GM11168 (cell line): ENCODE results near the gene MYT1.

ENCODE experiments used
- in situ Hi-C: fragments of 300-500 bp; cut with MboI; formaldehyde crosslinking; loops from one replicate; pipeline ENCODE4 v1.12.0; 2022; ENCODE audit warnings: low sequenced_read_pairs; ENCODE audit not compliant: unreplicated experiment

MYT1 gene

GRCh38 chr20:64153861-64154589 lies 10.2 kb upstream of the MYT1 start:
- in situ Hi-C loops, result no loop called here

DNA sequence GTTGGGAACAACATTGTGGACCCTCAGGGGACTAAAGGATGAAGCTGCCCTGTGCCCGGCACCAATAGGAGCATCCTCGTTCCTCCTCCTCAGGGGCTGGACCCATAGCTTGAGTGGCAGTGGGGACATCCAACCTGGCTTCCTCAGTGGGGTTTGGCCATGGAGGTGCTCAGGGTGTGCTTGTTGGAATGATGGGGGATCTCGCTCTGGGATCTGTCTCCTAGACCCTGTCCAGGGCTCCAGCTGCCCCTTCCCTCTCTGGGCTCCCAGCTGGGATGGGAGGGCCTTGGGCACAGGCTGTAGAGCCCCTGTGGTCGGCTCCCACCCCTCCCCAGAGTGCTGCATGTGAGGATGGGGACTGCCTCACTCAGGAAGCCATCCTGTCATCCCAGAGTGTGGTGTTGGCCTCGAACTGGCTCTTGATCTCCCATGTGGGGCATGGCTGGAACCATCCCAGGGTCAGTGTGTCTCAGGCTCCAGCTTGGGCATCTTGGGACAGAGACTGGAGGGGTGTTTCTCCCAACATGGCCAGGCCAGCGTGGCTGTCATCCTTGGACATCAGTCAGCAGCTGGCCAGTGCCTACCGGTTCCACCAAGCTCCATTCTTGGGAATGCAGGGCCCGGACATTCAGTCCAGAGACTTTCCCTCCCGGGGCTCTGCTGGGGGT lies 9.5 kb upstream of the MYT1 start:
- in situ Hi-C loops, result no loop called here

GRCh38 chr20:64155258-64156135 lies 8.8 kb upstream of the MYT1 start:
- in situ Hi-C loops, result no loop called here

GRCh38 chr20:64156136-64156885 lies 7.9 kb upstream of the MYT1 start:
- in situ Hi-C loops, result no loop called here

- in situ Hi-C loops, result no loop called here
Measured at GRCh38 chr20:64156886-64157875, 7.1 kb upstream of the MYT1 start.

DNA sequence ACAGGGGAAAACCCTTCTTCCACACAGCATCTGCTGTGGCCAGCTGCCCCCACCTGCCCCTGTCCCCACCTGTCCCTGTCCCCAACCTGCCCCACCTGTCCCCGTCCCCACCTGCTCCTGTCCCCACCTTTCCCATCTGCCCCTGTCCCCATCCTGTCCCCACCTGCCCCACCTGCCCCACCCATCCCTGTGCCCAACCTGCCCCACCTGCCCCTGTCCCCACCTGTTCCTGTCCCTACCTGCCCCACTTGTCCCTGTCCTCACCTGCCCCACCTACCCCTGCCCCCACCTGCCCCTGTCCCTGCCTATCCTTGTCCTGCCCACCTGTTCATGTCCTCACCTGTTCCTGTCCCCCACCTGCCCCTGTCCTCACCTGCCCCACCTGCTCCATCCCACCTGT lies 6.4 kb upstream of the MYT1 start:
- in situ Hi-C loops, result no loop called here

DNA sequence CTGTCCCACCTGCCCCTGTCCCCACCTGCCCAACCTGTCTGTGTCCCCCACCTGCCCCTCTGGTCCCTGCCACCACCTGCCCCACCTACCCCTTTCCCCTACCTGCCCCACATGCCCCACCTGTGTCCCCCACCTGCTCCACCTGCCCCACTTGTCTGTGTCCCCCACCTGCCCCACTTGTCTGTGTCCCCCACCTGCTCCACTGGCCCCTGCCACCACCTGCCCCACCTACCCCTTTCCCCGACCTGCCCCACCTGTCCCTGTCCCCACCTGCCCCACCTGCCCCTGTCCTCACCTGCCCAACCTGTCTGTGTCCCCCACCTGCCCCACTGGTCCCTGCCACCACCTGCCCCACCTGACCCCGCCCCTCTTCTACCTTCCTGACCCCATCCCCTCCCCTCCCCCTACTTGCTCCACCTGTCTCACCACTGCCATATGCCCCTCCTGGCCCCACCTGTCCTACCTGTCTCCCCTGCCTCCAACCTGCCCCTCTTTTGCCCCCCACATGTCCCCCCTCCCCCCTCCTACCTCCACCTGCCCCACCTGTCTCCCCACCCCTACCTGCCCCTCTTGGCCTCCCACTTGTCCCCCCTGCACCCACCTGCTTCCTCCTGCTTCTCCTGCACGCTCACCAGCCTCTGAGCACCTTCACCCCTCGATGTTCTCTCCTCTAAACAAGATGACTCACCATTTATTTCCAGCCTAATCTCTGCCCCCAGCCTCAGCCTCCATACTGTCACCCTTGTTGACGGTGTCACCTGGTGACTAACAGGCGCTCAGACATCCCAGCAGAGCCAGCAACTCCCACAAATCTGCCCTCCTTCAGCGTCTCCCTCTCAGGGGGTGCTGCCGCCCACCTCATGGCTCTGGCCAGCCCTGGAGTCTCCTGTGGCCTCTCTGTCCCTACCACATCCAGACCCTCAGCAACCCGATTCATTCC lies 5.6 kb upstream of the MYT1 start:
- in situ Hi-C loops, result no loop called here

GRCh38 chr20:64159286-64159680 lies 5.0 kb upstream of the MYT1 start:
- in situ Hi-C loops, result no loop called here

- in situ Hi-C loops, result no loop called here
Measured at GRCh38 chr20:64159711-64160110, 4.5 kb upstream of the MYT1 start.

DNA sequence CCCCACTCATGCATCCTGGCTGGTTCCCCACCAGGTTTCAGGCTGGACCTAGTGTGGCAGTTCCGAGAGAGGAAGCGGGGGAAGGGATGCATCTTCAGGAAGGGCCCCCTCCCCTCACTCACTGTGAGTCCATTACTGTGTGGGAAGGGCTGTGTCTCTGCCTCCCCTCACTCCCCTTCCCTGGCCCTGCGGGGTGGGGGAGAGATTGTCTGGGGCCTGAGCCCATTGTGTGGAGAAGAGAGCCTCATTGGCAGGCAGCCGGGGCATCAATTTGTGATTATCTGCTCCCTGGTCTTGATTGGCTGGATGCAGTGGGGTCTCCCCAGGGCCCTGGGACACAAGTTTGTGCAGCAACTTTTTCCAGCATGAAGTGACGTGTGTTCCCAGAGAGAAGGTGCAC lies 4.1 kb upstream of the MYT1 start:
- in situ Hi-C loops, result no loop called here

DNA sequence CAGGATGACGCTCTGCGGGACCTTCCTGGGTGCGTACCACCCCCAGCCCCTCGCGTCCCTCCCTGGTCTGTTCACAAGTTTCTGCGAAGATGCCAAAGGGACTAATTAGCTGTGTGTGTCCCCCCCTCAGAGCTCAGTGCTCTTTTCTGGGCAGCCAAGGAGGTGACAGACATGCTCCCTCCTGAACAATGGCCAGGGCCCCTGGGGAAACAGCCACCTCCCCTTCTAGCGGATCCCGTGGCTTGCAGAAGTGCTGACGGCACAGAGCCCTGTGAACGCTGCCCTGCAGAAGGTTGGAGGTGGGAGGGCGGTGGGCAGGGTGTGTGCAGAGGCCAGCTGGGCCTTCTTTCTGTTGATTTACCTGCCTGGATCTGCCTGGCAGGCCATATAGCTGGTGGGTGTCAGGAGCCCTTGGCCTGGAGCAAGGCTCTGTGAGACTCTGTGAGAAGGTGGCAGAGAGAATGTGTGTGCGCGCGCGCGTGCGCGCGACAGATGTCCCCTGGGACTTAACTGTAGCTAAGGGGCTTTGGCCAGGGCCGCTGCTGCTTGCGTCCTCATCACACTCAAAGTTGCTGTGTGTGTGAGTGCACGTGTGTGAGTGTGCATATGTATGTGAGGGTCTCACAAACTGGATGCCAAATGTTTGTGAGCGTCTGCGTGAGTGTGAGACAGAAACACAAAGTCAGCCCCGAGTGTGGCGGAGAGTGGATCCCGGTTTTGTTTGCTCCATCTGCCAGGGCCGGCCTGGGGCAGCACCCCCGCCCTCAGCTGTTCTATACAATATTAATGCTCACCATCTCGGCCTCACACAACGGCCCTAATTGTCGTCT lies 3.5 kb upstream of the MYT1 start:
- in situ Hi-C loops, result no loop called here

GRCh38 chr20:64161356-64162238 lies 2.7 kb upstream of the MYT1 start:
- in situ Hi-C loops, result no loop called here

GRCh38 chr20:64162239-64162910 lies 1.9 kb upstream of the MYT1 start:
- in situ Hi-C loops, result no loop called here

- in situ Hi-C loops, result no loop called here
Measured at GRCh38 chr20:64163776-64164122, 503 bp upstream of the MYT1 start.

DNA sequence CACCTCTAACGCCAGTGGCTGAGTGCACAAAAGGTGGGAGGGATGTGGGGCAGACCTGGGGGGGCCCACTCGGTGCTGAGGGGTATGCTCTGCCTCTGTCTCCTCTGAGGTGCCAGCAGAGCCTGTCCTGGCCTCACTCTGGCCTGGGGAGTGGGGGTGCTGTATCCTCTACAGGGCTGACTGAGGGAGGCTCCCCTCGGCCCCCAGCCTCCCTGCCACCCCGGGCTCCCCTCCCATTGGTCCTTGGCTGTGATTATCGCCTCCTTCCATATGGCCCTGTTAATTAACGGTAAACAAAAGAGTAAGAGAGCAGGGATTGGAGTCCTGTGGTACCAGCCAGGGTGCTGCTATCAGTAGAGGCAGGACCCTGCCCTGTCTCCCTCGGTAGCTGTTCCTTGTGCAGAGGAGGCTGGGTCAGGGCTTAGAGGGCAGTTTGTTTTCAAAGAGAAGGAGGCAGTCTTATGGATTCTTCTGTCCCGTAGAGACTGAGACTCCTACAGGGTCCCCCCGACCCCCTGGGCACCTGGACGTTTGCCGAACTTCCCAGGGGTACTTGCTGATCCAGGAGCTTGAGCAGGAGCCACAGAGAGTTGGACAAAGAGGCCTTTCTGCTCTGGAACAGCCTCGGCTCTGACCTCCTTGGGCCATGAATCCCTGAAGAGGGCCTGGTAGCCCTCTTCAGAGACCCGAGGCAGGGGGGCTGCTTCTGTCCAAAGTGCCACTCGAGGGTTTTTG lies 1.8 kb downstream of the MYT1 start:
- in situ Hi-C loops, result no loop called here
